Raji (cell line): ENCODE results near the gene MRGPRD.

ENCODE experiments used
- POLR2A ChIP-seq: IDR thresholded peaks from 2 replicates; pipeline ENCODE4 v1.6.1; 2011; ENCODE audit warnings: low read depth, low read length, control low read depth; ENCODE audit not compliant: insufficient read depth

Gene MRGPRD

GRCh38 chr11:68966894-68967780, 13.6 kb downstream of the MRGPRD start:
- TF ChIP-seq POLR2A, result no peak

- no peak for TF ChIP-seq POLR2A
These were observed 14.6 kb downstream of the MRGPRD start for GRCh38 chr11:68965901-68966853.

- TF ChIP-seq POLR2A, result no peak
These were observed 17.0 kb downstream of the MRGPRD start for GRCh38 chr11:68963779-68964178.

GRCh38 chr11:68962527-68963250, 18.1 kb downstream of the MRGPRD start:
- TF ChIP-seq POLR2A, result no peak

- no peak for TF ChIP-seq POLR2A
These were observed 19.5 kb downstream of the MRGPRD start for GRCh38 chr11:68961245-68961644.

GRCh38 chr11:68960294-68961071, 20.3 kb downstream of the MRGPRD start:
- no peak for TF ChIP-seq POLR2A

- no peak for TF ChIP-seq POLR2A
These were observed 21.1 kb downstream of the MRGPRD start for GRCh38 chr11:68959465-68960293.

GRCh38 chr11:68958211-68958610, 22.6 kb downstream of the MRGPRD start:
- no peak for TF ChIP-seq POLR2A

- TF ChIP-seq POLR2A, result no peak
These were observed 24.1 kb downstream of the MRGPRD start for GRCh38 chr11:68956547-68957254.

GRCh38 chr11:68956142-68956541, 24.6 kb downstream of the MRGPRD start:
- no peak for TF ChIP-seq POLR2A

GRCh38 chr11:68955607-68955958, 25.2 kb downstream of the MRGPRD start:
- no peak for TF ChIP-seq POLR2A

- no peak for TF ChIP-seq POLR2A
These were observed 25.8 kb downstream of the MRGPRD start for GRCh38 chr11:68954836-68955606.
